ENCODE results near the gene PTPRK. TPM values are rescaled to one million over a fixed set of nuclear protein-coding genes. Genes with fewer than 3 reads are reported as not detected.
"Not testable (repeated sequence)": the region's sequence is repeated elsewhere in the genome, so short reads cannot be mapped to it uniquely, and the experiment has no call there.

PTPRK gene
- total RNA-seq, 1 donor from 2014 or later: 13.0 TPM

GRCh38 chr6:127949251-127949650 is 571.1 kb downstream of the PTPRK start:
- no peak for ATAC-seq

- no peak for ATAC-seq
Measured at GRCh38 chr6:127946388-127946787, 574.0 kb downstream of the PTPRK start.

- ATAC-seq: no peak
Measured at GRCh38 chr6:127945434-127946097, 574.8 kb downstream of the PTPRK start.

GRCh38 chr6:127941228-127941627 is 579.2 kb downstream of the PTPRK start:
- no peak for ATAC-seq

- ATAC-seq: peak; percentile 81
Measured at GRCh38 chr6:127939442-127940066, 580.8 kb downstream of the PTPRK start.

GRCh38 chr6:127938701-127939100 is 581.7 kb downstream of the PTPRK start:
- ATAC-seq: no peak

- no peak for ATAC-seq
Measured at GRCh38 chr6:127937747-127938146, 582.7 kb downstream of the PTPRK start.

GRCh38 chr6:127937102-127937501 is 583.3 kb downstream of the PTPRK start:
- no peak for ATAC-seq

- ATAC-seq: no peak
Measured at GRCh38 chr6:127934956-127935355, 585.4 kb downstream of the PTPRK start.

GRCh38 chr6:127933852-127934840 is 586.3 kb downstream of the PTPRK start:
- ATAC-seq: no peak

- ATAC-seq: no peak
Measured at GRCh38 chr6:127933137-127933536, 587.3 kb downstream of the PTPRK start.

GRCh38 chr6:127932708-127933107 is 587.7 kb downstream of the PTPRK start:
- ATAC-seq: no peak

GRCh38 chr6:127926441-127926840 is 594.0 kb downstream of the PTPRK start:
- ATAC-seq: not testable (repeated sequence)

GRCh38 chr6:127924440-127924839 is 596.0 kb downstream of the PTPRK start:
- ATAC-seq: no peak

- ATAC-seq: no peak
Measured at GRCh38 chr6:127924031-127924430, 596.4 kb downstream of the PTPRK start.

- ATAC-seq: no peak
Measured at GRCh38 chr6:127923135-127923534, 597.3 kb downstream of the PTPRK start.

- no peak for ATAC-seq
Measured at GRCh38 chr6:127921982-127922381, 598.4 kb downstream of the PTPRK start.

GRCh38 chr6:127920804-127921203 is 599.6 kb downstream of the PTPRK start:
- ATAC-seq: no peak
